Esophagus muscularis mucosa (tissue), 3 donors: ENCODE results near the gene BPNT1.
"Not testable (repeated sequence)": the region's sequence is repeated elsewhere in the genome, so short reads cannot be mapped to it uniquely, and the experiment has no call there.

Experiments
- EP300 ChIP-seq: sonication (generic); formaldehyde crosslinking; IDR thresholded peaks from one replicate; pipeline ENCODE4 v1.6.1; 2017; ENCODE audit warnings: antibody characterized with exemption
- TF ChIP-seq, protein P1 (sequence below), 3 experiments: fragments of 200-600 bp in 2 of 3; fragments of 450-650 bp in 1 of 3; sonication (generic) in 2 of 3; IDR thresholded peaks; one replicate each; pipeline ENCODE4 v1.5.1; 2017 to 2019; ENCODE audit warnings: antibody characterized with exemption in 3 of 3, mild to moderate bottlenecking in 2 of 3, moderate library complexity in 1 of 3

- TF ChIP-seq, protein P1, sequence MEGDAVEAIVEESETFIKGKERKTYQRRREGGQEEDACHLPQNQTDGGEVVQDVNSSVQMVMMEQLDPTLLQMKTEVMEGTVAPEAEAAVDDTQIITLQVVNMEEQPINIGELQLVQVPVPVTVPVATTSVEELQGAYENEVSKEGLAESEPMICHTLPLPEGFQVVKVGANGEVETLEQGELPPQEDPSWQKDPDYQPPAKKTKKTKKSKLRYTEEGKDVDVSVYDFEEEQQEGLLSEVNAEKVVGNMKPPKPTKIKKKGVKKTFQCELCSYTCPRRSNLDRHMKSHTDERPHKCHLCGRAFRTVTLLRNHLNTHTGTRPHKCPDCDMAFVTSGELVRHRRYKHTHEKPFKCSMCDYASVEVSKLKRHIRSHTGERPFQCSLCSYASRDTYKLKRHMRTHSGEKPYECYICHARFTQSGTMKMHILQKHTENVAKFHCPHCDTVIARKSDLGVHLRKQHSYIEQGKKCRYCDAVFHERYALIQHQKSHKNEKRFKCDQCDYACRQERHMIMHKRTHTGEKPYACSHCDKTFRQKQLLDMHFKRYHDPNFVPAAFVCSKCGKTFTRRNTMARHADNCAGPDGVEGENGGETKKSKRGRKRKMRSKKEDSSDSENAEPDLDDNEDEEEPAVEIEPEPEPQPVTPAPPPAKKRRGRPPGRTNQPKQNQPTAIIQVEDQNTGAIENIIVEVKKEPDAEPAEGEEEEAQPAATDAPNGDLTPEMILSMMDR (IDR thresholded peaks at IDR 0.05) = not testable (repeated sequence)
- TF ChIP-seq EP300 = not testable (repeated sequence)
Observed at GRCh38 chr1:220037810-220038209, 51.8 kb downstream of the BPNT1 start.
